RPMI7951 (cell line): ENCODE measurements around the gene NEK2. TPM values are rescaled to one million over a fixed set of nuclear protein-coding genes. Genes with fewer than 3 reads are reported as not detected.
"Not testable (repeated sequence)": the region's sequence is repeated elsewhere in the genome, so short reads cannot be mapped to it uniquely, and the experiment has no call there.

Source experiments
- DNase-seq: peaks from one replicate; pipeline ENCODE4 v3.0.0-alpha.2; 2012; ENCODE audit warnings: low read depth
- total RNA-seq: library from RNA; depleted of rRNA; stranded (reverse); fragments of >200 nt; shearing (Covaris generic); gene quantifications from 2 replicates; pipeline ENCODE4 v1.2.3, GENCODE V29; 2014

NEK2 gene
- total RNA-seq, 1 experiment from 2014 or later: 110 TPM

GRCh38 chr1:211695135-211695816 is 19.9 kb upstream of the NEK2 start:
- peak; percentile 19 for DNase-seq

GRCh38 chr1:211693911-211694310 is 18.5 kb upstream of the NEK2 start:
- DNase-seq: not testable (repeated sequence)

GRCh38 chr1:211688421-211688820 is 13.0 kb upstream of the NEK2 start:
- DNase-seq: no peak

- no peak for DNase-seq
Observed at GRCh38 chr1:211687462-211688215, 12.2 kb upstream of the NEK2 start.

GRCh38 chr1:211685823-211686222 is 10.4 kb upstream of the NEK2 start:
- no peak for DNase-seq

GRCh38 chr1:211684791-211685190 is 9.4 kb upstream of the NEK2 start:
- no peak for DNase-seq

- no peak for DNase-seq
Observed at GRCh38 chr1:211684331-211684730, 8.9 kb upstream of the NEK2 start.

GRCh38 chr1:211683396-211684297 is 8.2 kb upstream of the NEK2 start:
- DNase-seq: no peak

GRCh38 chr1:211682186-211682585 is 6.8 kb upstream of the NEK2 start:
- DNase-seq: peak; percentile 24

- DNase-seq: peak; percentile 83
Observed at GRCh38 chr1:211680752-211681327, 5.4 kb upstream of the NEK2 start.

GRCh38 chr1:211677659-211678058 is 2.2 kb upstream of the NEK2 start:
- no peak for DNase-seq

- DNase-seq: no peak
Observed at GRCh38 chr1:211676761-211677160, 1.3 kb upstream of the NEK2 start.

GRCh38 chr1:211676106-211676583 is 724 bp upstream of the NEK2 start:
- DNase-seq: no peak

GRCh38 chr1:211667065-211667617 is 8.3 kb downstream of the NEK2 start:
- DNase-seq: no peak

GRCh38 chr1:211660718-211661222 is 14.7 kb downstream of the NEK2 start:
- no peak for DNase-seq

- DNase-seq: no peak
Observed at GRCh38 chr1:211656728-211657127, 18.7 kb downstream of the NEK2 start.

- peak; percentile 72 for DNase-seq
Observed at GRCh38 chr1:211654838-211655787, 20.3 kb downstream of the NEK2 start.

- DNase-seq: no peak
Observed at GRCh38 chr1:211653959-211654496, 21.4 kb downstream of the NEK2 start.

GRCh38 chr1:211653293-211653692 is 22.1 kb downstream of the NEK2 start:
- DNase-seq: no peak

- no peak for DNase-seq
Observed at GRCh38 chr1:211652371-211652770, 23.1 kb downstream of the NEK2 start.
